GM18858 (cell line): ENCODE results near the gene PRTN3.
A peak's percentile ranks its signal among the peaks of the same experiment; 100 is the strongest.

Source experiments
- ATAC-seq: cut with Tn5 transposase; IDR thresholded peaks from one replicate; pipeline ENCODE4 v1.9.1; 2021; ENCODE audit not compliant: unreplicated experiment

The PRTN3 gene, protein sequence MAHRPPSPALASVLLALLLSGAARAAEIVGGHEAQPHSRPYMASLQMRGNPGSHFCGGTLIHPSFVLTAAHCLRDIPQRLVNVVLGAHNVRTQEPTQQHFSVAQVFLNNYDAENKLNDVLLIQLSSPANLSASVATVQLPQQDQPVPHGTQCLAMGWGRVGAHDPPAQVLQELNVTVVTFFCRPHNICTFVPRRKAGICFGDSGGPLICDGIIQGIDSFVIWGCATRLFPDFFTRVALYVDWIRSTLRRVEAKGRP

DNA sequence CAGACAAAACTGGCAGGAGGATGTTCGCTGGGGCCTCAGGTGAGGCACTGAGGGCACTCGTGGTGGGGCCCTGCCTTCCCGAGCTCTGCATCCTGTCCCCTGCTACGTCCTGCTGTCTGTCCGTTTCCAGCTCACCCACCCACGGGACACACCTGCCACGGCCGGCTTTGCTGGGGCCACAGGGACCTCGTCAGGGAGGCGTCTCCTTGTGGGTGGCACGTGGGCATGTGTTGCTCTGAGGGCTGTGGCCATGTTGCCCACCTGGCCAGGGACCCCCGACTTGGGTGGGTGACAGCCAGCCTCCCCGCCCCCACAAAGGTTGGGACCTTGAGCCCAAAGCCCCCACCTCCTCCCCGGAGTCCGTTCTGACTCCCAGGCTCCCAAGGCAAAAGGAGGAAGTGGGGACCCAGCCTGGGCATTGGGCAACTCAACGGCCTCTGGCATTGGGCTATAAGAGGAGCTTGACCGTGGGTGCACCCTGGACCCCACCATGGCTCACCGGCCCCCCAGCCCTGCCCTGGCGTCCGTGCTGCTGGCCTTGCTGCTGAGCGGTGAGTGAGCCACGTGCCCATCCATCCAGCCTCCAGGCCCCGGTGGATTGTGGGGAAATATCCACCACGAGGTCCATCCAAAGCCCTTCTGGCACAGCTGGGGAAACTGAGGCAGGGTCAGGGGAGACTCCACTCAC lies at the start of gene PRTN3:
Gene PRTN3 (plus strand): TSS at position 481 of the 688 bp plus-strand sequence. CDS start 10 bp downstream, at position 491.
- no peak for ATAC-seq

GRCh38 chr19:791007-791566 lies 49.7 kb upstream of the PRTN3 start:
- ATAC-seq: no peak

GRCh38 chr19:791567-792305 lies 49.1 kb upstream of the PRTN3 start:
- ATAC-seq: no peak

GRCh38 chr19:792306-792885 lies 48.4 kb upstream of the PRTN3 start:
- no peak for ATAC-seq

- no peak for ATAC-seq
These were observed 47.0 kb upstream of the PRTN3 start for GRCh38 chr19:793806-794205.

- ATAC-seq: no peak
These were observed 45.7 kb upstream of the PRTN3 start for GRCh38 chr19:795073-795611.

GRCh38 chr19:795691-796581 lies 44.9 kb upstream of the PRTN3 start:
- ATAC-seq: no peak

GRCh38 chr19:796692-797527 lies 43.9 kb upstream of the PRTN3 start, which contains the start of gene PTBP1:
Gene PTBP1 (plus strand): TSS chr19:797452. CDS start chr19:797498, 46 bp downstream.
- ATAC-seq: peak; percentile 70

DNA sequence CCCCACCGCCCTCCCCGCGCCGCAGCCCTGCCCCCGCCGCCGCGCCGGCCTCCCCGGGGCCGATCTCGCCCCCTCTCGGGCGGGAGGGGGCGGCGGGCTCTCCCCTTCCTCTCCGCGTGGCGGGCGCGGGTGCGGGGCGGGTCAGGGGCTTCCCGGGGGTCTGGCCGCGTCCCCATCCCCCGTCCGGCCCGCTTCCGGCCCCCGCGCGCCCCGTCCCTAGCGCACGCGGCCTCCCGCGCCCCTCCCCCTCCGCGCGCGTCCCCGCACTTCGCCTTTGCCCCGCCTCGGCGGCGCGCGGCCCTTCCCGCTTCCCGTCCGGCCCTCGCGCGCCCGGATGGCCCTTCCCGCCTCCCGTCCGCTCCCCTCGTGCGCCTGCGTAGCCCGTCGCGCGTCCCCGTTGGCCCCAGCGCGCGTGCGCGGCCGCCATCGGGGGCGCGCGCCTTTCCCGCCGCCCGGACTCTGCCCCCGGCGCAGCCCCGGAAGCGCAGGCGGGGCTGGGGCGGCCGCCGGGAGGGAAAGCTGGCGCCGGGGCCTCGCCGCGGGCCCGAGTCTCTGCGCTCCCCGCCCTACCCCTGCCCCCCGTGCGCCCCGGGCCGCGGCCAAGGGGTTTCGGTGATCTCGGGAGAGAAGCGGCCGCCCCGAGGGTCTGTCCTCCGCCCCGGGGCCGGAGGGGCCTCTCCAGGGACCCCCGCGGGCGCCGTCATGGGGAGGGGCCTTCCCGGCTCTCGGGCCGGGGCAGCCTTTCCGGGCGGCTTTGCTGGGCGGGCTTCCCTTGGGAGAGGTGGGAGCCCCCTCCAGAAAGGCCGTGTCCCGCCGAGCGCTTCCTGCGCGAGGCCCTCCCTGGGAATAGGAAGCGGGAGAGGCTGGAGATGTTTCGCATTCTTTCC lies 43.0 kb upstream of the PRTN3 start:
- peak; percentile 28 for ATAC-seq

- ATAC-seq: no peak
These were observed 42.3 kb upstream of the PRTN3 start for GRCh38 chr19:798415-799075.

- ATAC-seq: no peak
These were observed 41.5 kb upstream of the PRTN3 start for GRCh38 chr19:799076-799881.

DNA sequence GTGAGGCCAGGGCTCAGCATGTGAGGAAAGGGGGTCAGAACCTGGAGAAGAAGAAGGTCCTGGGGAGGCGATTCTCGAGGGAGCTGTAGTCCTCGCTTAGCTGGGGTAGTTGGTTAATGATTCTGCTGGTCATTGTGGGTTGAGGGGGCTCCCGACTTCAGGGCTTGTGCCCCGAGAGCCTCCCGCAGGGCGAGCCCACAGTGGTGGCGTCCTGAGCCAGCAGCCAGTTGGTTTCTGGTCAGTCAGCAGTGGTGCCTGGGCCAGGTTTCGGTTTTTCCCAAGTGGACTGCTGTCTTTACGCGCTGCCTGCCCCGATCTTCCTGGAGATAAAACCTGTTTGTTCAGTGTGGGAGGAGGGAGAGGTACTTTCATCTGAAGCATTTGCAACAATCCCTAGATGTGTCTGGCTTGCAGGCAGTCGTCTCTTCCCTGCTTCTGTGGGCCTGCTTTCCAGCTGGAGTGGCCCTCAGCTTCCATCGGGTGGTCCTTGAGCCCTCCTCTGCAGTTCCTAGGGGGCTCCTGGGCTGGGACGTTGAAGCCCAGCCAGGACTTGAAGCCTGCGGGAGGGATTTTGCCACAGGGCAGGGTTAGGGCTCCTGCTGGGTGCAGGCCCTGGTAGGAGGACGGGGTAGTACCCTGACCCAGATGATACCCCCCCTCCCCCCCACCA lies 40.3 kb upstream of the PRTN3 start:
- ATAC-seq: no peak

- no peak for ATAC-seq
These were observed 39.6 kb upstream of the PRTN3 start for GRCh38 chr19:801030-801860.

DNA sequence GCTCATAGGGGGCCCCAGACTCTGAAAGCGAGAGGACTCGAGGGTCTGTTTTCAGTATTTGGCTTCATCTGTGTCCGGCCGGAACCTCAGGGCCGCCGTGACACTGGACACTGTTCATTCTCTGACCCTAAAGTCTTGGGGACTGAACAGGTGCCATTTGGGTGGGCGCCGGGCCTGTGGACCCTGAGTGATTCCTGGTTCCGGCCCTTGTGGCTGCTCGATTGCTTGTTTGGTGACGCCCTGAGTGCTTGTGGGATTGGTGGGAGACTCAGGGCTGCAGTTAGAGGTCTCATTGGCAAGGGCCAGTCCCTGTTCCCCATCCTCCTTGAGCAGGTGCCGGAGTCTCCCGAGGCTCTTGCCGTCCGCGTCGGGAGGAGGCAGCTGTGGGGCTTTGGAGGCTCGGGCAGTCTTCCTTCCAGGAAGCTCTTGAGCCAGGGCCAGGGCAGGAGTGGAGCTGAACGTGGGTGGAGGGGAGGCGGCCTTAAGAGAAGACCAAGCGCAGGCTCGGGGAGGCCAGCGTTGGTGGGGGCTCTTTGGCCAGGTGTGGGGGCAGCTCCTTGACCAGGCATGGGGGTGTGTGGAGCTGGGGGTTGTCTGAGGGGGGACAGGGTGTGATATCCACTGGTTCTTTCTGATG lies 38.8 kb upstream of the PRTN3 start:
- ATAC-seq: no peak
